Activated CD4-positive, CD25-positive, alpha-beta regulatory T cell treated with anti-CD3 and anti-CD28 coated beads, Interleukin-2, amount 50 U/mL, for 24 hours (primary cell): ENCODE data around the gene UPP1.

Source experiments
- ATAC-seq, 2 donors: fragments of 150-1000 bp; cut with Tn5 transposase; one replicate each; pipeline ENCODE4 v1.10.0; 2021; ENCODE audit warnings: mild to moderate bottlenecking in 1 of 2, moderate library complexity in 1 of 2

UPP1 gene

GRCh38 chr7:48087349-48087748 lies 1.7 kb upstream of the UPP1 start:
- ATAC-seq, result no peak

- peak; percentile 55 to 67 for ATAC-seq
Measured at GRCh38 chr7:48088559-48089045, 463 bp upstream of the UPP1 start.

GRCh38 chr7:48090095-48090805 lies 1.2 kb downstream of the UPP1 start:
- no peak for ATAC-seq

- ATAC-seq, result no peak
Measured at GRCh38 chr7:48091506-48092433, 2.7 kb downstream of the UPP1 start.

- no peak for ATAC-seq
Measured at GRCh38 chr7:48094861-48095293, 5.8 kb downstream of the UPP1 start.

GRCh38 chr7:48096273-48096672 lies 7.2 kb downstream of the UPP1 start:
- peak; percentile 18 to 36 for ATAC-seq

- ATAC-seq, result peak; percentile 80 to 83
Measured at GRCh38 chr7:48097521-48098231, 8.6 kb downstream of the UPP1 start.

- no peak for ATAC-seq
Measured at GRCh38 chr7:48098846-48099245, 9.8 kb downstream of the UPP1 start.

GRCh38 chr7:48099781-48100180 lies 10.7 kb downstream of the UPP1 start:
- ATAC-seq, result no peak

- ATAC-seq, result no peak
Measured at GRCh38 chr7:48101352-48101751, 12.3 kb downstream of the UPP1 start.

- no peak for ATAC-seq
Measured at GRCh38 chr7:48101968-48102367, 12.9 kb downstream of the UPP1 start.

- ATAC-seq, result no peak
Measured at GRCh38 chr7:48102530-48102929, 13.5 kb downstream of the UPP1 start.

- ATAC-seq, result no peak
Measured at GRCh38 chr7:48105045-48105444, 16.0 kb downstream of the UPP1 start.

GRCh38 chr7:48106906-48107659 lies 18.0 kb downstream of the UPP1 start:
- no peak for ATAC-seq

- no peak for ATAC-seq
Measured at GRCh38 chr7:48107926-48108472, 18.9 kb downstream of the UPP1 start.

GRCh38 chr7:48108959-48109847 lies 20.1 kb downstream of the UPP1 start:
- ATAC-seq, result no peak

GRCh38 chr7:48109848-48110663 lies 21.0 kb downstream of the UPP1 start:
- ATAC-seq, result peak; percentile 83 to 88

- ATAC-seq, result no peak
Measured at GRCh38 chr7:48110868-48111267, 21.8 kb downstream of the UPP1 start.

GRCh38 chr7:48111596-48111995 lies 22.5 kb downstream of the UPP1 start:
- no peak for ATAC-seq
